HS-27A (cell line): Measurements from ENCODE around the gene PADI3.
A peak's percentile ranks its signal among the peaks of the same experiment; 100 is the strongest.
"Not testable (repeated sequence)": the region's sequence is repeated elsewhere in the genome, so short reads cannot be mapped to it uniquely, and the experiment has no call there.

Source experiments
- DNase-seq: peaks from one replicate; pipeline ENCODE4 v3.0.0-alpha.2; 2012; ENCODE audit warnings: low read depth, missing footprints

PADI3 gene

GRCh38 chr1:17241011-17241779 is 7.7 kb upstream of the PADI3 start:
- DNase-seq = not testable (repeated sequence)

GRCh38 chr1:17241780-17242074 is 7.2 kb upstream of the PADI3 start:
- not testable (repeated sequence) for DNase-seq

- no peak for DNase-seq
Observed at GRCh38 chr1:17243274-17243673, 5.6 kb upstream of the PADI3 start.

DNA sequence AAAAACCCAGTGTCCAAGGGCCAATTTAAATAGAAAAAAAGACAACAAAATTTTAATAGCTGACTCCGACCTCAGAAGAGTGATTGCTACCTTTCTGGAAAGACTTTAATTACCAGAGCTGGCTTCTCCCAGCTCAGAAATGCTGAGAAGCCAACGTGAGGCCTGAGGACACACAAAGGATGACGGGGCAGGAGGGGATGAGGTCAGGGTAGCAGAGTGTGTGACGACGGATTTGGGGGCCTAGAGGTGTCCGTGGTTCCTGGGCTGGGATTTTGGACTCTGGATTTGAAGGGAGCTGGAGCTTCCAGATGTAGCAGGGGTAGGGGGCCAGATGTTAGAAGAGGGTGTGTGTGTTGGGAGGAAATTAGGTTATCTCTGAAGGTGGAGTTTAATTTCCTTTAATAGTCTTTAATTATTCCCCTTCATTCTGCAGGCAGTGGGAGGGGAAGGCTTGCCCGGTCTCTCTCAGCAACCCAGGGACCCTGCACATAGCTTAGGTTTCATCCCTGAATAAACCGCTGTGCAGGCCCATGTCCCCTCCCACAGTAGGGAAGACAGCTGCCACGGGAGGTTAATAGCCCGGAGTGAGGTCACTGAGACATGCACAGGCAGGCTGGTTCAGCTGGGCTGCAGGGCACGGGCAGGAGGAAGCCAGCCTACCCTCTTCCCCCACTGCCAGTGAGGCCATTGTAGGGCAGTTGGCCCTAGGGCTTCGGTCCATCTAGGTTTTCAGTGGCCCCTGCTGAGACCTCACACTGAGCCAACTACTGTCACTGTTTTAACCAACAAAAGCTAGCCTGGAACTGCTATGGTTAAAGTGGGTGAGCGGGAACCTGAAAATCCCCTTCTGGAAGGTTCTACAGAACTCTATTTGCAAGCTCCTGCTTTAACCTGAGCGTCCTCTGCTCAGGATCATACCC is 3.8 kb upstream of the PADI3 start:
- DNase-seq = no peak

DNA sequence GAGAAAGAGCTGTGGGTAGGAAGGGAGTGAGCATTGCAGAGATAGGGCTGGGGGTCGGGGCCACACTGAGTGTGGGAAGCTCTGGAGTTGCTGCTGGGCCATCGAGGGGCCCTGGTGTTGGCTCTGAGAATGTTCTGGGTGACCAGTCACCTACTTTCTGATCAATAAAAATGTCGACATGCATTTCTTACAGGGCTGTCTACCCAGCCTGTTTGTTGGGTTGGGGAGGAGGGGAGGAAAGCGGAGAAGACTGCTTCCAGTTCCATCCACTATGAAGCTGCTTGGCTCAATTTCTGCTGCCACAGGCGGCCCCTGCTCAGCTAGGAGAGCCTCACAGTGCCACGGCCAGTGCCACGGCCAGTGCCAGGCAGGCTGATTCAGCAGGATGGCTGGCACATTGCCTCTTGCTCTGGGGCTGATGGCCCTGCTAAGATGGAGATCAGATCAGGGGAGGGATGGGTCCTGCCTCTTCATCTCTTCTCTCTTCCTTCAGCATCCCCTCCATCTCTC is 3.0 kb upstream of the PADI3 start:
- DNase-seq = no peak

DNA sequence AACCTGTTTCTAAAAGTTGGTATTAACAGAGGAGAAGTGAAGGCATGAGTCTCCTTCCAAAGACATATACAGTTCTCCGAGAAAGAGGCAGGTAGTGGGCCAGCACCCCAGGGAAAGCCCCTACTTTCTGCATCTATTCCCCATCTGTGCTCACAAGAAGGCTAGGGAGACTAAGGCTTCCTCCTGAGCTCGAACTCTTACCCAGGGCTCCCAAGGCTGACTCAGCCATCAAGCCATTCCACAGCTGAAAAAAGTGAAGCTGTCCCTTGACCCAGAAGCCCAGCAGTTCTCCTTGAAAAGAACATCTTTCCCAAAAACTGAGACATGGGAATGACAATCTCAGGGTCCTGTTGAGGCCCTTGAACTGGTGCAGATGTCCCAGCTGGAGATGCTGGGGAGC is 1.9 kb upstream of the PADI3 start:
- DNase-seq = no peak

DNA sequence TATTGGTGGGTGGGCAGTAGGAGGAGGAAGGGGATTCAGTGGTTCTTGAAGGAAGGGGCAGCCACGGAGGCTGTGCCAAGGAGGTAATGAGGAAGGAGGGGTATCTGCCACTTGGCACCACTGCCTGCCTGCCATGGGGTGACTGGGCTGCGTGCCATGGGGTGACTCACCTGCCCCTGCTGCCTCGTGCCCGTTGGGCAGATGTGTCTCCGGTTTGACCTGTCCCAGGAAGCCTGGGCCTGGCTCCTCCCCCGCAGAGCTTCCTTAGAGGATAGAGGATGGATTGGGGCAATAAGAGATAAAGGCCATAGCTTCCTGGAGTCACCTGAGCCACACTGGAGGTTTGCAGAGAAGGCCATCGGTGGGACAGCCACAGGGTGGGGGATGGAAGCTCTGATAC is 1.7 kb downstream of the PADI3 start:
- peak; percentile 72 for DNase-seq

- no peak for DNase-seq
Observed at GRCh38 chr1:17251246-17251645, 2.3 kb downstream of the PADI3 start.

DNA sequence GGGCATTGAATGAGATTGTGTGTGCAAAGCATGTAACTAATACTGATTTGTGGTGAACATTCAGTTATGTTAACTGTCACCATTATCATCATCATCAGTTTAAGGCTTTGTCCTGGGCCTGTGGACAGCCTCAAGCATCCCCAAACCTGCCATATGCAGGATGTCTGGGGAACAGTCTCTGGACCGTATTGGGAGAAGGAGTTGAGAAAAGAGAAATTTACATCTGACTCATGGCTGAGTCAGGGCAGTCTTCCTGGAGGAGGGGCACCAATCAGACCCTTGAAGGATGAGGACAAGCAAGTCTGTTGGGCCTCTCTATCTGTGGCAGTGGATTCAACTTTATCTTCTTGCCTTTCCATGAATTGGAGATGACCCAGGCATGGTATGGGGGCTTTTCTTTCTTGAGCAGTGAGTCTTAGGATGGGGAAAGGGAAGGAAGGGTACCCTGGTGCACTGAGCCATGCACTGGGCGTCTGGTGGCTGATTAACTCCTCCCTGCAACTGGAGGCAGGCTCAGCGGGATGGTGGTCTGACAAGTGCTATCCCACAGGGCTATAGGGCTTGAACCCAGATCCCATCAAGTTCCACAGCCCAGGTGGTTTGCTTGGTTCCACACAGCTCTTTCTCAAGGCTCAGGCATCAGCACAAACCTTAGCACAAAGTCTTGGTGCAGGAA is 2.9 kb downstream of the PADI3 start:
- DNase-seq = peak; percentile 73

DNA sequence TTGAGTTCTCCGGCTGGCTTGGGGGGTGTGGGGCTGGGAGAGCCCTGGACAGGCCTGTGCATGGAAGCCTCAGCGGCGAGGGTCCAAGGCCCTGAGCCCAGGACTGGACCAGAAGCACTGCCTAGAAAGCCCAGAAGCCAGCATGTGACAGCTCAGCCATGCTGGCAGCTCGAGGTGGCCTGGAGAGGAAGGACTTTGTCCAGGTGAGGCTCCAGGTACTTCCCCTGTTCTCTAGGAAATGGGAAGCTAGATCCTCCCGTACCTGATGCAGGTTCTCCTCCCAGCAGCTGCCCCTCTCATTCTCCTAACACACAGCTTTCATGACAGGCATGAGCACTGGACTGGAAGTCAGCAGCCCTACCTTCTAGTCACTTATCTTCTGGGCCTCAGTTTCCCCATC is 6.4 kb downstream of the PADI3 start:
- no peak for DNase-seq

GRCh38 chr1:17258116-17258757 is 9.3 kb downstream of the PADI3 start:
- no peak for DNase-seq

- no peak for DNase-seq
Observed at GRCh38 chr1:17258758-17259130, 9.8 kb downstream of the PADI3 start.

DNA sequence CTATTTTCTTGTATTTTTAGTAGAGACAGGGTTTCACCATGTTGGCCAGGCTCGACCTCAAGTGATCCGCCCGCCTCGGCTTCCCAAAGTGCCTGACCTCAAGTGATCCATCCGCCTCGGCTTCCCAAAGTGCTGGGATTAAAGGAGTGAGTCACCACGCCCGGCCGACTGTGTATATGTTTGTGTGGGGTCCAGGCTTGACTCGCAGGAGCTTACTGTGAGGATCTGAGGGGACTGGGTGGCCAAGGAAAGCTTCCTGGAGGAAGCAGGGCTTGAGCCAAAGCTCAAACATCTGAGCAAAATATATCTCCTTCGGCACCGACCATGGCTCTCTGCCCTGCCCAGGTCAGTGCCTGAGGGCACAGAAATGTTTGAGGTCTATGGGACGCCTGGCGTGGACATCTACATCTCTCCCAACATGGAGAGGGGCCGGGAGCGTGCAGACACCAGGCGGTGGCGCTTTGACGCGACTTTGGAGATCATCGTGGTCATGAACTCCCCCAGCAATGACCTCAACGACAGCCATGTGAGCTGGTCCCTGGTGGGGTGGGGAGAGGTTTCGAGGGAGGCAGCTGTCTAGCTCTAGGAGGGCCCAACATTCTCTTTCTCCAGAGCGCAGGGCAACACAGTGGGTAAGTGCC is 10.5 kb downstream of the PADI3 start:
- no peak for DNase-seq

- no peak for DNase-seq
Observed at GRCh38 chr1:17260264-17260663, 11.4 kb downstream of the PADI3 start.

- no peak for DNase-seq
Observed at GRCh38 chr1:17260738-17261137, 11.8 kb downstream of the PADI3 start.

DNA sequence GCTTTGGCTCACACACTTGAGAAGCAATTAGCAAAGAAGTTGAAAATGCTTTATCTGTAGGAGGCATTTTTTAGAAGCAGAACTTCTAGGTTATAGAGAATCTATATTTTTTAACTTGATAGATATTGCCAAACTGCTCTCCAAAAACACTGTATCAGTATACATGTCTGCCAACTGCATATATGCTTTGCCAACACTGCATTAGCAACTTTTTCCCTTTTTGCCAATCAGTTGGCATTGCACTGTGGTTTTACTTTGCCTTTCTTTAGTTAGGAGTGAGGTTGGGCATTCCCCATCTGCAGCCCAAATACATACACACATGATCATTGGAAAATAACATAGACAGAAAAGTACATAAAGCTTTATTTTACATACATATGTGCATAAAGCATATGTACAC is 15.0 kb downstream of the PADI3 start:
- DNase-seq = no peak

- no peak for DNase-seq
Observed at GRCh38 chr1:17264470-17264869, 15.6 kb downstream of the PADI3 start.

GRCh38 chr1:17265162-17265561 is 16.3 kb downstream of the PADI3 start:
- no peak for DNase-seq

DNA sequence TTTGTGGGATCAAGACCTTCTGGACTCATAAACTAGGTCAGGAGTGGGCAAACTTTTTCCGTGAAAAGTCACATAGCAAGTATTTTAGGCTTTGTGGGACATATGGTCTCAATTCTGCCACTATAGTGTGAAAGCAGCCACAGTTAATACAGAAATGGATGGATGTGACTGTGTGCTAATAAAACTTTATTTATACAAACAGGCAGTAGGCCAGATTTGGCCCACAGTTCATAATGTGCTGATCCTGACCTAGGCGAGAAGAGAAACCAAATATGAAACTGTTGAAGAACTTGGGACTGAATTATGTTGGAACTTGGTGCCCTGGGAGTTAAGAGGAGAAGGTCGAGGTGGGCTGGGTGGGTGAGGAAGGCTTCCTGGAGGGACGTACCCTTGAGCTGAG is 17.1 kb downstream of the PADI3 start:
- DNase-seq = no peak

- DNase-seq = no peak
Observed at GRCh38 chr1:17270891-17271765, 22.2 kb downstream of the PADI3 start.

GRCh38 chr1:17272066-17272465 is 23.2 kb downstream of the PADI3 start:
- DNase-seq = no peak
